Left kidney (tissue), 8 donors: ENCODE results near the gene FCN1. TPM values are rescaled to one million over a fixed set of nuclear protein-coding genes. Genes with fewer than 3 reads are reported as not detected.
"Not testable (repeated sequence)": the region's sequence is repeated elsewhere in the genome, so short reads cannot be mapped to it uniquely, and the experiment has no call there.

Source experiments
- DNase-seq: peaks from one replicate; pipeline ENCODE4 v3.0.0-alpha.2; 2013
- long read RNA-seq, 8 donors: transcript quantifications; one replicate each; lab custom pipeline, GENCODE V29; 2026
- polyA plus RNA-seq: library from polyadenylated mRNA; unstranded; fragments of 120-200 nt; gene quantifications from one replicate; pipeline ENCODE4 v1.2.1, GENCODE V29; 2013; ENCODE audit not compliant: insufficient read length

The FCN1 gene
- polyA plus RNA-seq, result 0.83 TPM
- long read RNA-seq, donor 1, partial matches to known transcripts, result 0 of 2 reads
- long read RNA-seq, donor 1, other reads (novel, unspliced or antisense), result 0 of 2 reads
- long read RNA-seq, donor 2, result 0 reads
- long read RNA-seq, donor 3, result 0 reads
- long read RNA-seq, donor 4, result 0 reads
- long read RNA-seq, donor 5, result 0 reads
- long read RNA-seq, donor 6, partial matches to known transcripts, result 0 of 3 reads
- long read RNA-seq, donor 6, other reads (novel, unspliced or antisense), result 0 of 3 reads
- long read RNA-seq, donor 7, partial matches to known transcripts, result 0 of 2 reads
- long read RNA-seq, donor 7, other reads (novel, unspliced or antisense), result 0 of 2 reads
- long read RNA-seq, donor 8, result 0 reads

- no peak for DNase-seq
These were observed at the start of gene FCN1 for GRCh38 chr9:134917431-134918373. Gene FCN1 (minus strand): TSS chr9:134917912. CDS start chr9:134917871, 41 bp downstream.

GRCh38 chr9:134966697-134967546 lies 49.2 kb upstream of the FCN1 start:
- no peak for DNase-seq

DNA sequence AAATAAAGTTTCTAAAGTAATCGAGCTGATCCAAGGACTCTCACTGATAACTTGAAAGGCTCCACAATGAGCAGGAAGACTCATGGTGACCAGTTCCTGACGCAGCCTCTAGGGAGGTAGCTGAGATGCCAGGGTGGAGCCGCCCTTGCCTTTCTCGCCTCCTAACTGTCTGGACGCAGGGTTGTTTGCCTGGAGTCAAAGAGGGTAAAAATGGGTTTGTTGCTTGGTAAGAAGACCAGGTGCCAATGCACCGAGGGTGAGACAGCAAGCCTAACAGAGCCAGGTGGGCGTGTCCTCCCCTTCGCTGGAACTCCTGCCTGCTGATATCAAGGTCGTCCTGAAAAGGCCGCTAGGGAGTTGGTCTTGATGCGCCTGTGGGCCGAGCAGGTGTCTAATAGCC lies 48.6 kb upstream of the FCN1 start:
- DNase-seq, result no peak

- no peak for DNase-seq
These were observed 48.1 kb upstream of the FCN1 start for GRCh38 chr9:134965851-134966250.

GRCh38 chr9:134965411-134965810 lies 47.7 kb upstream of the FCN1 start:
- no peak for DNase-seq

DNA sequence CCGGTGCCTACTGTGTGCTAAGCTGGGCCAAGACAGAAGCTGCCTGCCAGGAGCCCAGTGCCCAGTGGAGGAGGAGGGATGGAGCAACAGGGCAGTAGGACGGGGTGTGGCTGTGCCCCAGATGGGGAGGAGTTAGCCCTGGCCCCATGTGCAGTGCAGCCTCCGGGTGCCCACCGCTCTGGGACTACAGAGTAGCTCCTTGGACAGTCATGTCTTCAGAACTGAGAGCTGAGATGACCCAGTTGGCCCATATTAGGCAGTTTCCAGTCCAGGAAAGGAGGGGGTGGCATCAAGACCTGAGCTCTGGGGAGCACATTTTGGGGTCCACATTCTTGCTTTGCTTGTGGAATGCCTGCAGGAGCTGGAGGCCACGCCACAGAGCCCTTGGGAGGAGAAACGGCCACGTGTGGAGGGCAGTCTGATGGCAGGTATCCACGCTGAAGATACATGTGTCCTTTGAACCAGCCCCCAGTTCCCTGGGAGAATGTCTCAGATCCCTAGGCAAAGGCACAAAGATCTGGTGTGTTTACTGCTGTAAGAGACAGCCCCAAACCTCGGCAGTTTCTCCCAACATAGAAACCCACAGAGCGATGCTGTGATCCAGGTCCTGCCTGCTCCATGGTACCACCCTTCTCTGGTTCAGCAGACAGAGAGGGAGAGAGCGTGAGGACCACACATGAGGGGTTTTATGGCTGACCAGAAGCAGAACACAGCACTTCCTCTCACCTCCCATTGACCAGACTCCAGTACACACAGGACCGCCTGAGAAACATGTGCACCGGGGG lies 46.8 kb upstream of the FCN1 start:
- no peak for DNase-seq

DNA sequence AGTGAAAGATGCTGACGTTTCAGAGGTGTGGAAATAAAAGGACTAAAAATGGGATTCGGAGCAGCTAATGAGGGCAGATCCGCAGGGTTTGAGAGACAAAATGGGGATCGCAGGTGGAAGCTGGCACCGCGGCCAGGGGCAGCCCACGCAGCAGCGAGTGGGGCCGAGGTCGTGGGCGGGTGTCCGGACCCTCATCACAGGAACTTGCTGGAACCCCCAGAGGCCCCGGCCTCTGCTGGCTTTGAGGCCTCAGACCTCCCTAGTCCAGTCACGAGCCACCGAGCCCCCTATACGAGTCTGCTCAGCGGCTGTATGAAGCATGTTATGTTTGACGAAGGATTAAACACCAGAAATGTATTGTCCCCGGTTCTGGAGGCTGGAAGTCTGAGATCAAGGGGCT lies 45.8 kb upstream of the FCN1 start:
- DNase-seq, result no peak

GRCh38 chr9:134962973-134963364 lies 45.3 kb upstream of the FCN1 start:
- no peak for DNase-seq

GRCh38 chr9:134962065-134962972 lies 44.6 kb upstream of the FCN1 start:
- DNase-seq, result no peak

DNA sequence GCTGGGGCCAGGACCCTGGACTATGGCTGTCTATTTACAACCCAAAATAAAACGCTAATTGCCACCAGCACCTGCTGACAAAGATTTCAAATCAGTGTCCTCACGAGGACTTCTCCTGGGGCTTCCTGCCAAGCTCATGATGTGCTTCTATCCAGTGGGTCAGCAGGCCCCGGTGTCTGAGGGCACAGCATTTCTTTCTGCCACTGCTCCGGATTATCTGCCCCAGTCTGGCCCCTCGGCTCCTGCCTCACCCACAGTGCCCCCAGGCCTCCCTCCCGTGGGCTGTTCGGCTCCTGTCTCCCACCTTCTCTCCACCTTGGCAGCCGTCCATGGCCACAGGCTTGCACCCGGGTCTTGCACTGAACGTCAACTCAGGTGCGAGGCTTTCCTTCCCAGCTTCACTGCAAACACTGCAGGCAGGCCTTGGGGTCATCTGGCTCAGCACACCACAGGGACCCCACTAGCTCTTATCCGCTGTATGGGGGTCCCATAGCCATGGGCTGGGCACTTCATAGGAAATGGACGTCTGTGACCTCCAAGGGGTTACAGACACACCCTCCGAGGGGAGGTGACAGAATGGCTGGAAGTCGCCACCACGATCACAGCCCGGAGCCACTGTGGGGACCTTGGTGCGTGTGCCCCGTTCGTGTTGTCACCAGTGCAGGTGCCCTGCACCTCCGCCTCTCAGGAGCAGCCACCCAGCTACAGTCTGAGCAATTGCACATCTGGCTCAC lies 43.8 kb upstream of the FCN1 start:
- no peak for DNase-seq

- DNase-seq, result no peak
These were observed 43.0 kb upstream of the FCN1 start for GRCh38 chr9:134960701-134961181.

GRCh38 chr9:134959971-134960310 lies 42.2 kb upstream of the FCN1 start:
- DNase-seq, result no peak

GRCh38 chr9:134959126-134959970 lies 41.6 kb upstream of the FCN1 start:
- no peak for DNase-seq

DNA sequence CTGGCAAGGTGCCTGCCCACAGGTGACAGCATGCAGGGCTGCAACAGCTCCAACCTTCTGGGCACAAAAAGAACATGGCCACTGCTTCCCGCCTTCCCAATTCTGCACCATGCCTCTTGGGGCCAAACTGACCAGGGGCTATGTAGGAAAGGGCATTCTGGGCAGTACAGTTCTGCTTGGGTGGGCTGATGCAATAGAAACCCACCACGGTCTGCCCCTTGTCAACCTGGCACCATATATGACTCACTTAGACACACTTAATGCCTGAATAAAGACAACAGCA lies 40.2 kb upstream of the FCN1 start:
- DNase-seq, result no peak

- DNase-seq, result no peak
These were observed 39.6 kb upstream of the FCN1 start for GRCh38 chr9:134957165-134957944.

- DNase-seq, result not testable (repeated sequence)
These were observed 38.7 kb upstream of the FCN1 start for GRCh38 chr9:134956387-134956786.

GRCh38 chr9:134955801-134956200 lies 38.1 kb upstream of the FCN1 start:
- DNase-seq, result no peak

DNA sequence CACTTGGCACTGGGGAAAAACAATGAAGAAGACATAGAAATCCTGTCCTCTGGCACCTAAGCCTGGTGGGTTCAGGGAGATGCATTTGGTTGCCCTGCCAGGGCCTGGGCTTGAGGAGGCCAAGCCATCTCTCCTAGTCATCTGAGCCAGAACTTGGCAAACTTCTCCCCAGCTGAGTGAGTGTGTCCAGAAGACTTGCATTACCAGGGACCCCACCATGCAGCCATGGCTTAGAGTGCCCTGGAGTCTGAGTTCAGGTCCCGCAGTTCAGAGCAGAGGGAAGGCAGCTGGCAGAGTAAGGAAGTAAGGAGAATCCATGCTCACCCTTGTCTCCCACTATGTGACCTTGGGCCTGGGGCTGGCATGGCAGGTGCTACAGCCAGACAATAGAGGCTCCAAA lies 37.4 kb upstream of the FCN1 start:
- no peak for DNase-seq
